GM23248 (cell line): ENCODE results near the gene ZNF74.

Source experiments
- EZH2 ChIP-seq: fragments of 200-600 bp; sonication (generic); IDR thresholded peaks from 2 replicates; pipeline ENCODE4 v1.6.1; 2018; ENCODE audit warnings: antibody characterized with exemption, mild to moderate bottlenecking; ENCODE audit not compliant: insufficient read depth, poor library complexity, severe bottlenecking
- EZH2phosphoT487 ChIP-seq: fragments of 200-600 bp; sonication (generic); IDR thresholded peaks from 2 replicates; pipeline ENCODE4 v1.6.1; 2018; ENCODE audit warnings: antibody characterized with exemption, moderate library complexity, mild to moderate bottlenecking, low read depth; ENCODE audit not compliant: insufficient read depth

DNA sequence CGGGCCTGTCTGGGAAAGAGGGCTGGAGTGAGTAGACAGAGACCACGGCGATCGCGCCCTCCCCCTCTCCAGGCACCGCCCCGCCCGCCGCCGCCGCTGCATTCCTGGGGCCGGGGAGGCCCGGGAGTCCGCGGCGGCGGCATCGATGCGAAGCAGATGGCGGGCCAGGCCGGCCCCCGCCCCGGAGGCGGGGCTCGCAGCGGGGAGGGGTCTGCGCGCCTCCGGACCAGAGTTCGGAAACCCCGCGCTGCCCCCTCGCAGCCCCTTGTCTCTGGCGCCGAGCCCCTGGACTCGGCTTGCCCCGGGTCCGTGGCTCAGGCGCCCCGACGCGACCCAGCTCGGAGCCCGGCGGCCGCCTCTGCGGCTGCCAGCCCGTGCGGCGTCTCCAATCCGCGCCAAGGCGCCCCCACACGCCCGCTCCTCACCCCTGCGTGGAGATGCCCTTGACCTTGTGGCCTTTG, 42.4 kb downstream of the ZNF74 start:
- TF ChIP-seq EZH2 (no peak), EZH2phosphoT487 (no peak)
